ENCODE measurements around the gene CENPE.

CENPE gene

GRCh38 chr4:103111598-103111997 lies 86.5 kb downstream of the CENPE start:
- H3K4me1 ChIP-seq = no peaks in the 10 kb centered on the region
- H3K4me2 ChIP-seq (ENCODE audit: low read length) = no peak overlapping the region
- no peaks in the 10 kb centered on the region for H3K27me3 ChIP-seq (ENCODE audit: control insufficient read depth, insufficient read depth, low read length)
- H3K4me3 ChIP-seq (ENCODE audit: low read depth, low read length) = no peak overlapping the region
- H3K9me3 ChIP-seq (ENCODE audit: control insufficient read depth, low read length) = no peaks in the 10 kb centered on the region
- H3K27ac ChIP-seq = no peak overlapping the region
- H3K9ac ChIP-seq = no peak overlapping the region
- TF ChIP-seq, protein P1, sequence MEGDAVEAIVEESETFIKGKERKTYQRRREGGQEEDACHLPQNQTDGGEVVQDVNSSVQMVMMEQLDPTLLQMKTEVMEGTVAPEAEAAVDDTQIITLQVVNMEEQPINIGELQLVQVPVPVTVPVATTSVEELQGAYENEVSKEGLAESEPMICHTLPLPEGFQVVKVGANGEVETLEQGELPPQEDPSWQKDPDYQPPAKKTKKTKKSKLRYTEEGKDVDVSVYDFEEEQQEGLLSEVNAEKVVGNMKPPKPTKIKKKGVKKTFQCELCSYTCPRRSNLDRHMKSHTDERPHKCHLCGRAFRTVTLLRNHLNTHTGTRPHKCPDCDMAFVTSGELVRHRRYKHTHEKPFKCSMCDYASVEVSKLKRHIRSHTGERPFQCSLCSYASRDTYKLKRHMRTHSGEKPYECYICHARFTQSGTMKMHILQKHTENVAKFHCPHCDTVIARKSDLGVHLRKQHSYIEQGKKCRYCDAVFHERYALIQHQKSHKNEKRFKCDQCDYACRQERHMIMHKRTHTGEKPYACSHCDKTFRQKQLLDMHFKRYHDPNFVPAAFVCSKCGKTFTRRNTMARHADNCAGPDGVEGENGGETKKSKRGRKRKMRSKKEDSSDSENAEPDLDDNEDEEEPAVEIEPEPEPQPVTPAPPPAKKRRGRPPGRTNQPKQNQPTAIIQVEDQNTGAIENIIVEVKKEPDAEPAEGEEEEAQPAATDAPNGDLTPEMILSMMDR (IDR thresholded peaks at IDR 0.05) = no peak
- H2AFZ ChIP-seq = no peak overlapping the region
- H3K36me3 ChIP-seq (ENCODE audit: control insufficient read depth, insufficient read depth, low read length) = no peaks in the 10 kb centered on the region
- H3K79me2 ChIP-seq = no peaks in the 10 kb centered on the region

- Histone ChIP-seq H2AFZ (no peak overlapping the region), H3K9me3 (ENCODE audit: control insufficient read depth, low read length) (no peaks in the 10 kb centered on the region), H3K4me3 (ENCODE audit: low read depth, low read length) (no peak overlapping the region), H3K27ac (no peak overlapping the region), H3K27me3 (ENCODE audit: control insufficient read depth, insufficient read depth, low read length) (no peaks in the 10 kb centered on the region), H3K9ac (no peak overlapping the region), H3K36me3 (ENCODE audit: control insufficient read depth, insufficient read depth, low read length) (no peaks in the 10 kb centered on the region), H3K79me2 (no peaks in the 10 kb centered on the region), H3K4me1 (no peaks in the 10 kb centered on the region), H3K4me2 (ENCODE audit: low read length) (no peak overlapping the region)
- TF ChIP-seq, protein P1 (IDR thresholded peaks at IDR 0.05) = no peak
These were observed 89.6 kb downstream of the CENPE start for GRCh38 chr4:103108542-103108941.

DNA sequence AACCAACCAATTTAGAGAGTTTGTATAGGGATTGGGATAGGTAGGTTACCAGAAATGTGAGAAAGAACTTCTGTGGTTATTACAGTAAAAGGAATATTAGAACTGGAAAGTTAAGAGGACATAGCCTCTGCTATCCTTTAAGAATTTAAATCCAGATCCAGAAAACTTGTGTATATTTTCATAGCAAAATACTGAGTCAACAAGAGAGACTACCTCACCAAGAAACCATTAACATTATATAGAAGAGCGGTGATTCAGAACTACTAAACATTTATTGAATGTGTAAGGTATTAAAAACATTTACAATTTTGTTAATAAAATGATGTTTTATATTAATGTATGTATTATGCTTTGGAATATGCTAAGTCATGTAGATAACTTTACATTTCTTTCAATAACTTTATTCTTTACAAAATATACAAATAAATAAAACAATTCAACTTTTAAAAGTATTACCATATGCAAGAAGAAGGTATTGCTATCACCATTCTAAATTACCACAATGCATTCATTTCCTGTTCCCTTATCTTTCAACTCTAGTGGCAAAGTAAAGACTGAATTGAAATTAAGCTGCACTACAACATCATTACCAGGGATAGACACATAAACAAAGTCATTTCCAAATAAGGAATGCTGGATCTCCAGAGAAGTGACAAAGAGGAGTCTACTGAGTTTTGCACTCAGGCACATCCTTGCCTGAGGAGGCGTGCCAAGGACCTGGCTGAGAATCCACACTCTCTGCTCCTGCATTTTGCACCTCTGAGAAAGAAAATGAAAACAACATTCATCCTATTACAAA lies 92.4 kb downstream of the CENPE start:
- Histone ChIP-seq H3K27me3 (ENCODE audit: control insufficient read depth, insufficient read depth, low read length) (no peaks in the 10 kb centered on the region), H2AFZ (no peak overlapping the region), H3K4me1 (no peaks in the 10 kb centered on the region), H3K79me2 (no peaks in the 10 kb centered on the region), H3K9ac (no peak overlapping the region), H3K9me3 (ENCODE audit: control insufficient read depth, low read length) (no peaks in the 10 kb centered on the region), H3K4me3 (ENCODE audit: low read depth, low read length) (no peak overlapping the region), H3K36me3 (ENCODE audit: control insufficient read depth, insufficient read depth, low read length) (no peaks in the 10 kb centered on the region), H3K4me2 (ENCODE audit: low read length) (no peak overlapping the region), H3K27ac (no peak overlapping the region)
- TF ChIP-seq, protein P1 (IDR thresholded peaks at IDR 0.05) = no peak

DNA sequence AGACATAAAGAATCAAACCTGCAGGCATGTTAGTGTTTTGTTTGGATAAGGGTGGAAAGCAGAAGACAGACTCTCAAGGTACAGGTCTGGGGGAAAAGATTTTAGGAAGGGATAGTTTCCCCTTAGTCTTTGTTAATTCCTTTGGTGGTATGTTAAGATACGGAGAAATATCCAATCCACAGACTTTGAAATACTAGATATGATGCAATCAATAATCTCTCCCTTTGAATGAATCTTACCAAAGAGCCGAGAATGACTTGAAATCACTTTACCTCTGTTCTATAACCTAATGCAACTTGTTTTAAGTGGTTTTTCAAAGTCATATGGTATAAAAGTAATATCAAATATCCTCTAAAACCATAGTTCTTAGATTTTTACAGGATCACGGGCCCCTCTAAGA lies 93.3 kb downstream of the CENPE start:
- Histone ChIP-seq H3K4me3 (ENCODE audit: low read depth, low read length) (no peak overlapping the region), H3K36me3 (ENCODE audit: control insufficient read depth, insufficient read depth, low read length) (no peaks in the 10 kb centered on the region), H3K79me2 (no peaks in the 10 kb centered on the region), H3K27me3 (ENCODE audit: control insufficient read depth, insufficient read depth, low read length) (no peaks in the 10 kb centered on the region), H3K9ac (no peak overlapping the region), H2AFZ (no peak overlapping the region), H3K27ac (no peak overlapping the region), H3K9me3 (ENCODE audit: control insufficient read depth, low read length) (no peaks in the 10 kb centered on the region), H3K4me1 (no peaks in the 10 kb centered on the region), H3K4me2 (ENCODE audit: low read length) (no peak overlapping the region)
- TF ChIP-seq, protein P1 (IDR thresholded peaks at IDR 0.05) = no peak

DNA sequence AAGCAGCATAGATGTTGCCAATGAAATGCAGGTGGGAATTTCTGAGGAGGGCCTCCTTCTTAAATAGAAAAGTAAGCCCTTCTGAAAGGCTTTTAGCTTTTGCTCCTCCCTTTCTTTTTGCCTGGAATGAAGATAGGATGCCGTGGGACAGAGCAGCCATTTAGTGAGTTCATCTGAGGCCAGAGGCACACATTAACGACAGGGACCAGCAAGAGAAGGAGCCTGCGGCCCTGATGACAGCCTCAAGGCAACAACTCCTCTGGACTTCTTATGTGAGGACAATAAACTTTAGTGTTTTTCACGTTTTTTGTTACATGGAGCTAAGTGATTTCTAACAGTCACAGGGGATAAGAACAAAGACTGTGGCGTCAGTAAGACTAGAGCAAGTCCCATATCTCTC lies 97.5 kb downstream of the CENPE start:
- H3K4me2 ChIP-seq (ENCODE audit: low read length) = no peak overlapping the region
- TF ChIP-seq, protein P1 (IDR thresholded peaks at IDR 0.05) = no peak

More for the DNA sequence above, 97.5 kb downstream of the CENPE start:
- Histone ChIP-seq H2AFZ (no peak overlapping the region), H3K9ac (no peak overlapping the region), H3K9me3 (ENCODE audit: control insufficient read depth, low read length) (no peaks in the 10 kb centered on the region), H3K27ac (no peak overlapping the region), H3K4me3 (ENCODE audit: low read depth, low read length) (no peak overlapping the region), H3K36me3 (ENCODE audit: control insufficient read depth, insufficient read depth, low read length) (no peaks in the 10 kb centered on the region), H3K4me1 (no peaks in the 10 kb centered on the region), H3K27me3 (ENCODE audit: control insufficient read depth, insufficient read depth, low read length) (no peaks in the 10 kb centered on the region), H3K79me2 (peaks cover 2% of the 10 kb centered on the region)

Data from parathyroid adenoma (tissue), 2 donors.